HEK293T (cell line): ENCODE data around the gene LRRC75A.

ENCODE experiments used
- BHLHE40 ChIP-seq: fragments of 450-650 bp; IDR thresholded peaks from 2 replicates; pipeline ENCODE4 v1.6.1; 2016; ENCODE audit warnings: mild to moderate bottlenecking, moderate library complexity, borderline replicate concordance
- CTBP1 ChIP-seq: fragments of 450-650 bp; IDR thresholded peaks from 2 replicates; pipeline ENCODE4 v1.6.1; 2016; ENCODE audit warnings: borderline replicate concordance
- ELF4 ChIP-seq: fragments of 450-650 bp; IDR thresholded peaks from 2 replicates; pipeline ENCODE4 v1.6.1; 2017; ENCODE audit warnings: antibody characterized with exemption
- FOXA1 ChIP-seq: fragments of 450-650 bp; IDR thresholded peaks from 2 replicates; pipeline ENCODE4 v1.6.1; 2016; ENCODE audit warnings: mild to moderate bottlenecking
- FOXK2 ChIP-seq: fragments of 450-650 bp; IDR thresholded peaks from 2 replicates; pipeline ENCODE4 v1.6.1; 2016; ENCODE audit warnings: mild to moderate bottlenecking
- FOXM1 ChIP-seq: fragments of 450-650 bp; IDR thresholded peaks from 2 replicates; pipeline ENCODE4 v1.6.1; 2017; ENCODE audit warnings: mild to moderate bottlenecking, borderline replicate concordance
- SUZ12 ChIP-seq: fragments of 450-650 bp; IDR thresholded peaks from 2 replicates; pipeline ENCODE4 v1.6.1; 2016; ENCODE audit warnings: mild to moderate bottlenecking
- TARDBP ChIP-seq: fragments of 450-650 bp; IDR thresholded peaks from 2 replicates; pipeline ENCODE4 v1.6.1; 2016
- ZNF384 ChIP-seq: fragments of 450-650 bp; IDR thresholded peaks from 2 replicates; pipeline ENCODE4 v1.6.1; 2016

DNA sequence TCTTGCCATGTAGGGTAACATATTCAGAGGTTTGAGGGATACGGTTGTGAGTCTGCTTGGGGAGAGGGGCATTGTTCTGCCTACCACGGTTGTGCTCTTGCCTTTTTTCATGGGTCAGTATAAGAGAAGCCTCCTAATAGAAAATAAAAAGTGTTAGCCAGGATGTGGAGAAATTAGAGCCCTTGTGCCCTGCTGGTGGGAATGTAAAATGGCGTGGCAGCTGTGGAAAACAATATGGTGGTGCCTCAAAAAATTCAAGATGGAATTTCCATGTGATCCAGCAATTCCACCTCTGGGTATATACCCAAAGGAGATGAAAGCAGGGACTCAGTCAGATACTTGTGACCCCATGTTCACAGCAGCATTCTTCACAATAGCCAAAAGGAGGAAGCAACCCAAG lies 14.2 kb upstream of the LRRC75A start:
- TF ChIP-seq TARDBP (no peak), ELF4 (no peak), CTBP1 (no peak), FOXM1 (no peak), ZNF384 (no peak), BHLHE40 (no peak), FOXK2 (no peak), FOXA1 (no peak), SUZ12 (no peak)
